ENCODE data around the gene THSD7A. TPM values are rescaled to one million over a fixed set of nuclear protein-coding genes. Genes with fewer than 3 reads are reported as not detected.

THSD7A gene
- total RNA-seq, 1 donor from 2014 or later: 10.1 TPM

DNA sequence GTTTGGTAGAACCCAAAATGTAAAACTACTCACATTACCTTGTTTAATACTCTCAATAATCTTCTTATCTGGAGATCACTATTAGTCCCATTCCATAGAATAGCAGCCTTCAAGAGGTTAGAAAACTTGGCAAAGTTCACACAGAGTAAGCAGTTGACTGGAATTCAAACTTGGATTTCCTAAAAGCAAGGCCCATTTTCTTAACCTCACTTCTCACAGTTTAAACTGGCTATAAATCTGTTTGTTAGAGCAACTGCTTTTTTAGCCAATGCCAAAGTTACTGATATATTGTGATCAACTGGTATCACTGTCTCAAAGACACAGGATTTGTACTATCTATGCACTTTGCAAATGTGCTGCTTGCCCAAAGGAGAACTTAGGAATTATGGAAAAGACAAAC is 230.2 kb downstream of the THSD7A start:
- TF ChIP-seq, protein P1, sequence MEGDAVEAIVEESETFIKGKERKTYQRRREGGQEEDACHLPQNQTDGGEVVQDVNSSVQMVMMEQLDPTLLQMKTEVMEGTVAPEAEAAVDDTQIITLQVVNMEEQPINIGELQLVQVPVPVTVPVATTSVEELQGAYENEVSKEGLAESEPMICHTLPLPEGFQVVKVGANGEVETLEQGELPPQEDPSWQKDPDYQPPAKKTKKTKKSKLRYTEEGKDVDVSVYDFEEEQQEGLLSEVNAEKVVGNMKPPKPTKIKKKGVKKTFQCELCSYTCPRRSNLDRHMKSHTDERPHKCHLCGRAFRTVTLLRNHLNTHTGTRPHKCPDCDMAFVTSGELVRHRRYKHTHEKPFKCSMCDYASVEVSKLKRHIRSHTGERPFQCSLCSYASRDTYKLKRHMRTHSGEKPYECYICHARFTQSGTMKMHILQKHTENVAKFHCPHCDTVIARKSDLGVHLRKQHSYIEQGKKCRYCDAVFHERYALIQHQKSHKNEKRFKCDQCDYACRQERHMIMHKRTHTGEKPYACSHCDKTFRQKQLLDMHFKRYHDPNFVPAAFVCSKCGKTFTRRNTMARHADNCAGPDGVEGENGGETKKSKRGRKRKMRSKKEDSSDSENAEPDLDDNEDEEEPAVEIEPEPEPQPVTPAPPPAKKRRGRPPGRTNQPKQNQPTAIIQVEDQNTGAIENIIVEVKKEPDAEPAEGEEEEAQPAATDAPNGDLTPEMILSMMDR (IDR thresholded peaks at IDR 0.05): no peak
- H3K27me3 ChIP-seq: no peaks in the 10 kb centered on the region
- no peak overlapping the region for H3K27ac ChIP-seq
- no peaks in the 10 kb centered on the region for H3K9me3 ChIP-seq
- intact Hi-C loops (cut with DNase I): no loop called here
- H3K4me1 ChIP-seq: no peaks in the 10 kb centered on the region
- H3K36me3 ChIP-seq: no peaks in the 10 kb centered on the region
- DNase-seq (ENCODE audit: low spot score in 2 of 2): no peak
- H3K4me3 ChIP-seq: no peak overlapping the region

DNA sequence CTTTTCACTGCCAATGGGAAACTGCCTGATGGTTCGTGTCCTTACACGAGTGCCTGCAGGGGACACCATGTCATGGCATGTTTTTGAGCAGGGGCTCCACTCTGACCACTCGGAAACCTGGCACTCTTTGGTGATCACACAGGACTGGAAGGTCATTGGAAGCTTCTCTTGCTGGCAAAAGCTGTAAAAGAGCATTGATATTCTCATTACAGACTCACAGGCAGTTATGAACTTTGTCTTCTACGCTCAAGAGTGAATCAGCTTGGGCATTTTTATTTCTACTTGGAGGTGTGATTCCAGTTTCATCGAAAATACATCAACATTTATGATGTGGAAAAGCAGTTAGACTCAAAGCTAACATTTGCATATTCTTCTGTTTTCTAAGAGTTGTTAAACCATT is 238.7 kb downstream of the THSD7A start:
- no peak for DNase-seq (ENCODE audit: low spot score in 2 of 2)
- no peaks in the 10 kb centered on the region for H3K4me1 ChIP-seq
- H3K36me3 ChIP-seq: no peaks in the 10 kb centered on the region
- intact Hi-C loops (cut with DNase I): no loop called here
- H3K4me3 ChIP-seq: no peak overlapping the region
- H3K9me3 ChIP-seq: no peaks in the 10 kb centered on the region
- TF ChIP-seq, protein P1 (IDR thresholded peaks at IDR 0.05): no peak
- no peaks in the 10 kb centered on the region for H3K27me3 ChIP-seq
- H3K27ac ChIP-seq: no peak overlapping the region

DNA sequence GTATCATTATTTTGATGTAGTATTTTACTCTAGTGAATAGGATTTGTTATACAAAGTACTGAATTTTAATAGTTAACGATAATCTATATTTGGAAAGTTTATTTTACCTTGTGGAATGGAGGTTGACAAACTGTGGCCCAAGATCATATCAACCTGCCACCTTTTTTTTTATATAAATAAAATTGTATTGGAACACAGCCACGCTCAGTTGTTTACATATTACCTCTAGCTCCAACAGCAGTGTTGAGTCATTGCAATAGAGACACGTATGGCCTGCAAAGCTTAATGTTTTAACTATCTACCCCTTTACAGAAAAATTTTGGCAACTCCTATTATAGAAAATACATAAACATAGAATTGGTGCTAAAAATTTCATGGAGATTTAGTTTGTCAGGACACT is 239.3 kb downstream of the THSD7A start:
- no peaks in the 10 kb centered on the region for H3K36me3 ChIP-seq
- no peak overlapping the region for H3K4me3 ChIP-seq
- no peaks in the 10 kb centered on the region for H3K4me1 ChIP-seq
- H3K9me3 ChIP-seq: no peaks in the 10 kb centered on the region
- DNase-seq (ENCODE audit: low spot score in 2 of 2): no peak
- H3K27ac ChIP-seq: no peak overlapping the region
- TF ChIP-seq, protein P1 (IDR thresholded peaks at IDR 0.05): no peak
- no peaks in the 10 kb centered on the region for H3K27me3 ChIP-seq
- intact Hi-C loops (cut with DNase I): no loop called here

DNA sequence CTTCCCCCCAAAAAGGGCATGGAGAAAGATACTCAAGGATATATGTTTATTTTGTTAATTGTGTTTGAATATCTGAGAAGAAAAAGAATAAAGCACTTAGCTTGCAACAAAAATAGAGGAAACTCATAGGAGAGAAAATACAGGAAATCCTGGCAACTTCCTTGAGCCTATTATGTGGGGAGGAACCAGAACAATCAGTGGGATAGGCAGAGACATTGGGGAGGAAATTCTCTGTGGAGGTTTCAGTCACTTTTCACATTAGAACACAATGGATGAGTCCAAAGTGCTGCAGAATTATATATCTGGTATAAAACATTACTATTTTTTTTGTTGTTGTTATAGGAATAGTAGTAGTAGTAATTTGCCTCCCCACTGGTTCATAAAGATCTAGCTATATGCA is 240.1 kb downstream of the THSD7A start:
- no peaks in the 10 kb centered on the region for H3K9me3 ChIP-seq
- no peaks in the 10 kb centered on the region for H3K4me1 ChIP-seq
- H3K27me3 ChIP-seq: no peaks in the 10 kb centered on the region
- TF ChIP-seq, protein P1 (IDR thresholded peaks at IDR 0.05): no peak
- no peaks in the 10 kb centered on the region for H3K36me3 ChIP-seq
- intact Hi-C loops (cut with DNase I): no loop called here
- no peak overlapping the region for H3K27ac ChIP-seq
- no peak for DNase-seq (ENCODE audit: low spot score in 2 of 2)
- no peak overlapping the region for H3K4me3 ChIP-seq

DNA sequence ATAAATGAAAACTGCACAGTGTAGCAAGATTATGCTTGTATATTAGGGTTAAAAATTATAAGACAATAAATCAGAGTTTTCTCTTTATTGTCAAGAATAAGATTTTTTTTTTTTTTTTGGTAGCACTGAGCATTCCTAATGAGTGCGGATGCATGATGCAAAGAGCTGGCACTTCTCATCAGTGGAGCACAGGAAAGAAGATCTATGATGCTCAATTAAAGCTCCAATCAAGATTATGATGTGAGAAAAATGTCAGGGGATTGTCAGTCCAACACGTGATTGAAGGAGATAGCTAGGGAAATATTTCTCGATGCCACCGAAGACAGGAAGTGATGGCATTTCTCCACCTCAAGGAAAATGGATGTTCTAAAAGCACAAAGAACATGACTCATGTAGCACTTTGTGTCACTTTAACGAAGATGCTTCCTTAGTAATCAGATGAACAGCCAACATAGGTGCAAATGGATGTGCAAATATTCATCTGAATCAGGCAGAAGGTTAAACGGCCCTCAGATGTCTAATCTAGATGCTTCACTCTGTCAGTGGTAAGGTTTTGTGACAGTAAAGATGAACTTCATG is 240.9 kb downstream of the THSD7A start:
- no peaks in the 10 kb centered on the region for H3K9me3 ChIP-seq
- TF ChIP-seq, protein P1 (IDR thresholded peaks at IDR 0.05): no peak
- H3K27me3 ChIP-seq: no peaks in the 10 kb centered on the region
- DNase-seq (ENCODE audit: low spot score in 2 of 2): no peak
- intact Hi-C loops (cut with DNase I): no loop called here
- no peak overlapping the region for H3K27ac ChIP-seq
- no peaks in the 10 kb centered on the region for H3K36me3 ChIP-seq
- H3K4me3 ChIP-seq: no peak overlapping the region
- no peaks in the 10 kb centered on the region for H3K4me1 ChIP-seq

DNA sequence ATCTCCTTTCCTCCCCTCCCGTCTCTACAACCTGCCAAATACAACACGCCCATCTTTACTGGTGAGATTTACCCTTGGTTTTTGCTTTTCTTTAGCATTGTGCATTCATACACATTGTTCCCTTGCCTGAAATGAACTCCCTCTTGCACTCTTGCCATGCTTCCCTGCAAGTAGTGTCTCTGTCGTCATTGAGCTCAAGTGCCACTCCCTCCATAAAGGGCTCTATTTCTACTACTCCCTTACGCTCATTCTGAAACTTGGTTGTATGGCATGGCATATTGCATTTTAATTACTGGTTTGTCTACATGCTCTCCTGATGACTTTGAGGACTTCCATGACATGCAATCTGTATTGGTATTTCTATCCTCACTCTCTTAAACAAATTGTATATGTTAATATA is 242.7 kb downstream of the THSD7A start:
- Histone ChIP-seq H3K27me3 (no peaks in the 10 kb centered on the region), H3K9me3 (no peaks in the 10 kb centered on the region), H3K4me1 (no peaks in the 10 kb centered on the region), H3K4me3 (no peak overlapping the region), H3K36me3 (no peaks in the 10 kb centered on the region), H3K27ac (no peak overlapping the region)
- intact Hi-C loops (cut with DNase I): no loop called here
- TF ChIP-seq, protein P1 (IDR thresholded peaks at IDR 0.05): no peak
- no peak for DNase-seq (ENCODE audit: low spot score in 2 of 2)
